Measurements from ENCODE around the gene SEC63.
"Not testable (repeated sequence)": the region's sequence is repeated elsewhere in the genome, so short reads cannot be mapped to it uniquely, and the experiment has no call there.

The SEC63 gene, protein sequence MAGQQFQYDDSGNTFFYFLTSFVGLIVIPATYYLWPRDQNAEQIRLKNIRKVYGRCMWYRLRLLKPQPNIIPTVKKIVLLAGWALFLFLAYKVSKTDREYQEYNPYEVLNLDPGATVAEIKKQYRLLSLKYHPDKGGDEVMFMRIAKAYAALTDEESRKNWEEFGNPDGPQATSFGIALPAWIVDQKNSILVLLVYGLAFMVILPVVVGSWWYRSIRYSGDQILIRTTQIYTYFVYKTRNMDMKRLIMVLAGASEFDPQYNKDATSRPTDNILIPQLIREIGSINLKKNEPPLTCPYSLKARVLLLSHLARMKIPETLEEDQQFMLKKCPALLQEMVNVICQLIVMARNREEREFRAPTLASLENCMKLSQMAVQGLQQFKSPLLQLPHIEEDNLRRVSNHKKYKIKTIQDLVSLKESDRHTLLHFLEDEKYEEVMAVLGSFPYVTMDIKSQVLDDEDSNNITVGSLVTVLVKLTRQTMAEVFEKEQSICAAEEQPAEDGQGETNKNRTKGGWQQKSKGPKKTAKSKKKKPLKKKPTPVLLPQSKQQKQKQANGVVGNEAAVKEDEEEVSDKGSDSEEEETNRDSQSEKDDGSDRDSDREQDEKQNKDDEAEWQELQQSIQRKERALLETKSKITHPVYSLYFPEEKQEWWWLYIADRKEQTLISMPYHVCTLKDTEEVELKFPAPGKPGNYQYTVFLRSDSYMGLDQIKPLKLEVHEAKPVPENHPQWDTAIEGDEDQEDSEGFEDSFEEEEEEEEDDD

DNA sequence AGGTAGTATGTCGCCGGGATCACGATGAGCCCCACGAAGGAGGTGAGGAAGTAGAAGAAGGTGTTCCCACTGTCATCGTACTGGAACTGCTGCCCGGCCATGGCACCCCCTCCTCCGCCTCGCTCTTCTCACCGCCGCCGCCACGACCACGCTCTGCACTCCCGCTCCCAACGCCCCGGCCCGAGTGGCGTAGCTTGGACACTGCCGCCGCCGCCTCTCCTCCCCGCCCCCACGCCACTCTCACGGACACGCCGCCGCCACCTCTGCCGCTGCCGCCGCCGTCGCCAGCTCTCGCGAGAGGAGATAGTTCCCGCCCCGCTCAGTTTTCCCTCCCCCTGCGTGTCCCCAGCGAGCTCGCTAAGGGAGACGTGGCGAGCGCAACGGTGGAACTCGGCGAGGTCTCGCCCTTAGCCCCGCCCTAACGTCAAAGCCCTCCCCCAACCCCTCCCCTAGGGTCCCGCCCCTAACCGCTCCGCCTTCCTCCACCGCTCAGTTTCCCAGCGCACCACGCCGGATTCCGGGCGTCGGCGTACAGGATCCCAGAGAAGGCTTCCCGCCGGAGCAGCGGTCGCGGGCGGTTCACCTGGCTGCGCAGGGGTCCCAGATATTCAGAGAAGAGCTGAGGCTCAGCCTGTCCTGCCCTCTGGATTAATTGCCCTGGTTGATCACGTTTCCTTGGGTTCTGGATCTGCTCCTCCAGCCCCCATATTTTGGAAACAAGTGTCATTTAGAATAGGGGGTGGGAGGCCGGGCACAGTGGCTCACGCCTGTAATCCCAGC is at the start of gene SEC63:
Gene SEC63, minus strand, starts transcription at position 300 of the 780 bp plus-strand sequence. Its CDS starts 199 bp downstream, at position 101.
- peak; percentile 91 to 93 for DNase-seq

DNA sequence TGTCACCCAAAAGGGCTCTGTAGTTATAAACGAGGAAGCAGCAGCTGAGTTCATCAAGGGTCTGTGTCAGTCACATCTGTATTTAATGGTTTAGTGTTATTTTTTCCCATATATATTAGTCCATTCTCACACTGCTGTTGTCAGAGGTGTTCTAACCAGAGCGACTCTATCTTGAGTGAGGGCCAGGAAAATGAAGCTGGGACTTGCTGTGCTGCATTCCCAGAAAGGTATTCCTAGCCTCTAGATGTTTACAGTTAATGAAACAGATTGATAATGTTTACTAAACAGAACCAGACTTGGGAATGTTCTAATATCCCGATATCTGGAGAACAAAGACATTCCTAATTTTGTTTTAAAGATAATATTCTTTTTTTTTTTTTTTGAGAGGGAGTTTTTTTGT is 48.0 kb upstream of the SEC63 start:
- DNase-seq: no peak

GRCh38 chr6:108004861-108005260 is 46.9 kb upstream of the SEC63 start:
- DNase-seq: no peak

GRCh38 chr6:108002365-108003221 is 44.6 kb upstream of the SEC63 start:
- no peak for DNase-seq

GRCh38 chr6:108001696-108002231 is 43.8 kb upstream of the SEC63 start:
- DNase-seq: no peak

GRCh38 chr6:108000259-108000658 is 42.3 kb upstream of the SEC63 start:
- not testable (repeated sequence) for DNase-seq

DNA sequence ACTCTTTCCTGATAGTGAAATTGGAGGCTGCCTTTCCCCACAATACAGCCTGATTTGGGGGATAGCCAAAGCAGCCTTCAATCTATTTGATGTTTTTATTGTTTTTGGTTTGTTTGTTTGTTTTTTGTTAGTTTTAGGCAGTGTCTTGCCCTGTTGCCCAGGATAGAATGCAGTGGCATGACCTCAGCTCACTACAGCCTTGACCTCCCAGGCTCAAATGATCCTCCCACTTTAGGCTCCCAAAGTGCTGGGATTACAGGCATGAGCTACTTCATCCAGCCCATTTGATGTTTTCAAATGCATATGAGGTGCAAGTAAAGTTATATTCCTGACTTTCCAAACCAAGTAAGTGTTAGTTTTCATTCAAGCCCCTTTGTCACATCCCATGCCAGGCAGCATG is 41.3 kb upstream of the SEC63 start:
- no peak for DNase-seq

- DNase-seq: no peak
Observed at GRCh38 chr6:107991772-107992550, 34.0 kb upstream of the SEC63 start.

DNA sequence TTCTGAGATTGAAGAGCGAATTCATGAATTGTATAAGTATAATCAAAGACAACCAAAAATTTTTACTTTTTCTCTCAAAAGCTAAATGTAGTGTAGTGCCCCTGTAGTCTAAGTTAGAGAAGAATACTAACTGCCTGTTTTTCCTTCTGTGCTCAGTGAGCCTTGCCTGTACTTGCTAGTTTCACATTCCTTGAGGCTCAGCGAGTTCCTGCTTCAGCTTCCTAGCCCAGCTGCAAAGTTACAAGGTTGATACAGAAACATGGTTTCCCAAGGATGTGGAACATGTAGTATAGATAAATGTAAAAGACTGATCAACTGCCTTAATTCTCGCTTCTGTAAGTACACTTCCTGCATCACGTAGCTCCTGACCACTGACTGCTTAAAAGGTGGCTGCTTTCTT is 33.1 kb upstream of the SEC63 start:
- DNase-seq: no peak

DNA sequence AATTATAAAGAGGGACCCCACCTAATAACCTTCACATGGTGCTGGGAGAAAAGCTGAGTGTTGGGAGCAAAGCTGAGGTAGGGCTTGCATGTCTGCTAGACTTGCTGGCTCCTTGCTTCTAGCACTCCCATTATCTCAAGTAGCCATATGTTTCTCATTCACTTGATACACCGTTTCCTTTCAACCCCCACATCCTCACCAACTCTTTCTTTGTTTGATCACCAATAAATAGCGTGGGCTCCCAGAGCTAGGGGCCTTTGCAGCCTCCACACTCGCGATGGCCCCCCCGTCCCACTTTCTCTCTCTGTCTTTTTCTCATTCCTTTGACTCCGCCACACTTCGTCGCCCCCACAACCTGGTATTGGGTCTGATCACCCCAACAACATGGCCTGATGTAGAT is 32.6 kb upstream of the SEC63 start:
- not testable (repeated sequence) for DNase-seq

- DNase-seq: no peak
Observed at GRCh38 chr6:107989166-107990094, 31.4 kb upstream of the SEC63 start.

DNA sequence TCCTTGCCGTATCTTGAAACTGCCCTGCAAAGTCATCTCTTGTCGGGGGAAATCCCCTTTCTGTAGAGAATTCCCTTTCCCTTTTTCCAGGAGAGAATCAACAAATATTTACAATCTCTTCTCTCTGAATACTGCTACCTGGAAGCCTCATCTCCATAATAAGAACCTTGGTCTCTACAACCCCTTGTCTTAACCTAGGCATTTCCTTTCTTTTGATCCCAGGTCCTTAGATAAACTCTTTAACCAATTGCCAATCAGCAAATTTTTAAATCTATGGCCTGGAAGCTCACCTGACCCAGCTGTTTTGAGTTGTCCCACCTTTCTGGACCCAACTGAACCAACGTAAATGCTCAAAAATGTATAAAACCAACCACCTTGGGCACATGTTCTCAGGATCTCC is 30.6 kb upstream of the SEC63 start:
- no peak for DNase-seq

GRCh38 chr6:107987805-107988204 is 29.8 kb upstream of the SEC63 start:
- no peak for DNase-seq

DNA sequence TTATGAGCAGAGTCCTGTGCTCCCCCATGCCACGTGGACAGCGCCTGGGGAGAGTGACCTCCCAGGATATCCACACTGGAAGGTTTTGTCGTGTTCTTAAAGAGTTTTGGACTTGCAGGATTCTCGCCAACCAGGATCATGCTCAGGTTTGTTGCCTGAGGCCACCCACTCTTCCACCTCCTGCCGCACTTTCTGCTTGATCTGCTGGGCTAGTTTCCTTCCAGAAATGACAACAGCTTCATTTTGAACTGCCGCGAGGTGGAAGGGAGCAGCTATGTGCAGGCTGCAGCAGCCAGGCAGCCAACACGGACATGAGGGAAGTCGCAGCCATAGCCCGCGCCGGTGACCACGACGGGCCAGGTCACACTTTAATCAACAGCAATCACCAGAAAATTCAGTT is 27.7 kb upstream of the SEC63 start:
- DNase-seq: no peak

- DNase-seq: no peak
Observed at GRCh38 chr6:107983811-107984210, 25.8 kb upstream of the SEC63 start.

GRCh38 chr6:107982486-107982885 is 24.5 kb upstream of the SEC63 start:
- no peak for DNase-seq

GRCh38 chr6:107981695-107982094 is 23.7 kb upstream of the SEC63 start:
- no peak for DNase-seq

- no peak for DNase-seq
Observed at GRCh38 chr6:107977283-107977682, 19.3 kb upstream of the SEC63 start.

DNA sequence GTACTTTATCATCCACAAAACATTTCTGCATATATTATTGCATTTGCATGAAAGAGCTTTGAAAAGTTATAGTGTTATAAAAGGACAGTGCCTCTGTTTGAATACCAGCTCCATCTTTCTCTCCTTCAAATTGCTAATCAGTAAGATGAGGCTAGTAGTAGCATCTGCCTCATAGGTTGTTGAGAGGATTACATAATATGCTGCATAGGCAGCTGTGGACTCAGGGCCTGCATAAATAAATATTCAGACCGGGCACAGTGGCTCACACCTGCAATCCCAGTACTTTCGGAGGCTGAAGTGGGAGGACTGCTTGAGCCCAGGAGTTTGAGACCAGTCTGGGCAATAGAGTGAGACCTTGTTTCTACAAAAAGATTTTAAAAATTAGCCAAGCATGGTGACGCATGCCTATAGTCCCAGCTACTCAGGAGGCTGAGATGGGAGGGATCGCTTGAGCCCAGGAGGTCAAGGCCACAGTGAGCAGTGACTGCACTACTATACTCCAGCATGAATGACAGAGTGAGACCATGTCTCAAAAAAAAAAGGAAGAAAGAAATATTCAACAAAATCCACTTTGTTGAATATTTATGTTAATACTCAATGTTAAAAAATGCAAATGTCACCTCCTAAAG is 18.3 kb upstream of the SEC63 start:
- DNase-seq: no peak

DNA sequence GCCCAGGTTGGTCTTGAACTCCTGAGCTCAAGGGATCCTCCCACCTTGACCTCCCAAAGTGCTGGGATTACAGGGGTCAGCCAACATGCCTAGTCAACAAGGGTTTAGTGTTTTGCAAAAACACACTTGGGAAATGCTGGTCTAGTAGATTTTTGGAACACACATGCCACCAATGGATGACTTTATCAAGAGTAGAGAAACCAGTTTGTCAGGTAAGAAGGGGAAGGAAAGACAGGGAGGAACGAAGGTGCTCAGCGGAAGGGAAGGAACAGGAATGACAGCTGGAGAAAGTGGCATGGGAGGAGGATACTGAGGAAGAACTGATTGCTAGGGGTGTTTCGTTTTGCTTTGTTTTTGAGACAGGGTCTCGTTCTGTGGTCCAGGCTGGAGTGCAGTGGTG is 15.6 kb upstream of the SEC63 start:
- no peak for DNase-seq
